Measurements from ENCODE around the gene ARHGAP29. TPM values are rescaled to one million over a fixed set of nuclear protein-coding genes. Genes with fewer than 3 reads are reported as not detected.

The ARHGAP29 gene
- total RNA-seq, 1 experiment from 2014 or later, result 1.8 TPM

- CTCF ChIA-PET, result no interaction called here
- TF ChIP-seq CTCF (conservative IDR thresholded peaks at IDR 0.05; ENCODE audit: low read depth, low read length), result no peak
- no peak for TF ChIP-seq EZH2 (IDR thresholded peaks at IDR 0.05; ENCODE audit: borderline replicate concordance, low read depth, low read length, poor library complexity, severe bottlenecking)
- Histone ChIP-seq H3K4me3 (ENCODE audit: low read depth, low read length, poor library complexity, severe bottlenecking) (no peak overlapping the region), H3K9me3 (ENCODE audit: low read depth, low read length, poor library complexity, severe bottlenecking) (peaks cover 9% of the 10 kb centered on the region), H3K4me1 (ENCODE audit: insufficient read depth, low read length, poor library complexity, severe bottlenecking) (no peaks in the 10 kb centered on the region), H3K36me3 (ENCODE audit: insufficient read depth, low read length, poor library complexity, severe bottlenecking) (no peaks in the 10 kb centered on the region), H3K27me3 (replicated peaks; ENCODE audit: insufficient read depth, low read depth, low read length, poor library complexity) (peaks cover 75% of the 10 kb centered on the region), H3K27ac (ENCODE audit: low read depth, low read length, poor library complexity, severe bottlenecking) (no peak overlapping the region)
- POLR2A ChIA-PET (ENCODE audit: low non-redundant PET), result no interaction called here
- intact Hi-C loops (cut with micrococcal nuclease; ENCODE audit: unreplicated experiment), result loop anchor here (10.0 kb wide), 1 partner anchor 79 kb away; no protein-coding TSS in a partner anchor
- DNase-seq (ENCODE audit: low spot score), result no peak
- BruUV-seq (replicated peaks), result no TSS peak
Measured at GRCh38 chr1:94245747-94246438, 8.5 kb upstream of the ARHGAP29 start.

GRCh38 chr1:94244816-94245215 is 7.4 kb upstream of the ARHGAP29 start:
- no peak for DNase-seq (ENCODE audit: low spot score)
- no peak for TF ChIP-seq CTCF (conservative IDR thresholded peaks at IDR 0.05; ENCODE audit: low read depth, low read length)
- TF ChIP-seq EZH2 (IDR thresholded peaks at IDR 0.05; ENCODE audit: borderline replicate concordance, low read depth, low read length, poor library complexity, severe bottlenecking), result no peak
- POLR2A ChIA-PET (ENCODE audit: low non-redundant PET), result no interaction called here
- CTCF ChIA-PET, result no interaction called here
- no TSS peak for BruUV-seq (replicated peaks)
- no peaks in the 10 kb centered on the region for H3K36me3 ChIP-seq (ENCODE audit: insufficient read depth, low read length, poor library complexity, severe bottlenecking)
- no peak overlapping the region for H3K4me3 ChIP-seq (ENCODE audit: low read depth, low read length, poor library complexity, severe bottlenecking)
- H3K4me1 ChIP-seq (ENCODE audit: insufficient read depth, low read length, poor library complexity, severe bottlenecking), result no peaks in the 10 kb centered on the region
- H3K27ac ChIP-seq (ENCODE audit: low read depth, low read length, poor library complexity, severe bottlenecking), result no peak overlapping the region
- H3K27me3 ChIP-seq (replicated peaks; ENCODE audit: insufficient read depth, low read depth, low read length, poor library complexity), result peaks cover 74% of the 10 kb centered on the region
- H3K9me3 ChIP-seq (ENCODE audit: low read depth, low read length, poor library complexity, severe bottlenecking), result peaks cover 9% of the 10 kb centered on the region
- intact Hi-C loops (cut with micrococcal nuclease; ENCODE audit: unreplicated experiment), result loop anchor here (10.0 kb wide), 1 partner anchor 80 kb away; no protein-coding TSS in a partner anchor

GRCh38 chr1:94243665-94244064 is 6.3 kb upstream of the ARHGAP29 start:
- H3K36me3 ChIP-seq (ENCODE audit: insufficient read depth, low read length, poor library complexity, severe bottlenecking), result no peaks in the 10 kb centered on the region
- no peaks in the 10 kb centered on the region for H3K4me1 ChIP-seq (ENCODE audit: insufficient read depth, low read length, poor library complexity, severe bottlenecking)
- peaks cover 76% of the 10 kb centered on the region for H3K27me3 ChIP-seq (replicated peaks; ENCODE audit: insufficient read depth, low read depth, low read length, poor library complexity)
- BruUV-seq (replicated peaks), result no TSS peak
- peaks cover 9% of the 10 kb centered on the region for H3K9me3 ChIP-seq (ENCODE audit: low read depth, low read length, poor library complexity, severe bottlenecking)
- ChIA-PET CTCF (no interaction called here), POLR2A (ENCODE audit: low non-redundant PET) (no interaction called here)
- TF ChIP-seq EZH2 (IDR thresholded peaks at IDR 0.05; ENCODE audit: borderline replicate concordance, low read depth, low read length, poor library complexity, severe bottlenecking) (no peak), CTCF (conservative IDR thresholded peaks at IDR 0.05; ENCODE audit: low read depth, low read length) (no peak)
- H3K27ac ChIP-seq (ENCODE audit: low read depth, low read length, poor library complexity, severe bottlenecking), result no peak overlapping the region
- no peak overlapping the region for H3K4me3 ChIP-seq (ENCODE audit: low read depth, low read length, poor library complexity, severe bottlenecking)
- intact Hi-C loops (cut with micrococcal nuclease; ENCODE audit: unreplicated experiment), result loop anchor here (10.0 kb wide), 1 partner anchor 81 kb away; no protein-coding TSS in a partner anchor
- DNase-seq (ENCODE audit: low spot score), result no peak

Measured in A673 (cell line).